Measurements from ENCODE around the gene ACACA.

Gene ACACA

DNA sequence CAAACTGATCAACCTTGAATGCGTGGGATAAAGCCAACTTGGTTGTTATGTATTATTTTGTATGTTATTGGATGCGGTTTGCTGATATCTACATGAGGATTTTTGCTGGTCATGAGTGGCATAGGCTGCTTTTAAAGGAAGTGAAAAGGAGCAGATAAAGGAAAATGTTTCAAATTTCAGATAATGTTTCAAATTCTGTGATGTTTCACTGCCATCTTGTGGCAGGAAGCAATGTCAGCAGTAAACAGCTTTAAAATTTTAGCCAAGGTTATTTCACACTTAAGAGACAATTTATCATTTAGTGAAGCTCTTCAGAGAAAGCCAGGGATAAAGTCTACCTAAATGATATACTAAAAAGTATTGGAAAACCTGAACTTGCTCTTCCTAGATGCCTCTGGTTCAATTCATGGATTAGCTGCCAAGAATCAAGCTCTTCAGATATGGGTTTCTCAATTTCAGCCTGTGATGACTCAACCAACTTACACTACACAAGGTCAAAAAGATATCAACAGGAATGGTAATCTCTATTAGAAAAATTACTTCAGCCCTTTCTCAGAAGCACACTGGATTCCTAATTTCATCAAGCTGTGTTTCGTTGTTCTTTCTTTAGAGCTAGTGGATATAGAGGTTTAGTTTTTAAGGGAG lies 166.8 kb downstream of the ACACA start:
- TF ChIP-seq POLR2A (IDR thresholded peaks at IDR 0.05; ENCODE audit: low read depth, low read length) (no peak), TAF1 (IDR thresholded peaks at IDR 0.05; ENCODE audit: borderline replicate concordance, low read depth, low read length) (no peak), POLR2AphosphoS5 (IDR thresholded peaks at IDR 0.05; ENCODE audit: low read depth, low read length) (no peak)
- no peak for DNase-seq (ENCODE audit: insufficient read length)
- no peak for FAIRE-seq

GRCh38 chr17:37234106-37234505 lies 172.5 kb downstream of the ACACA start:
- no peak for DNase-seq (ENCODE audit: insufficient read length)
- FAIRE-seq = no peak
- TF ChIP-seq TAF1 (IDR thresholded peaks at IDR 0.05; ENCODE audit: borderline replicate concordance, low read depth, low read length) (no peak), POLR2A (IDR thresholded peaks at IDR 0.05; ENCODE audit: low read depth, low read length) (no peak), POLR2AphosphoS5 (IDR thresholded peaks at IDR 0.05; ENCODE audit: low read depth, low read length) (no peak)

DNA sequence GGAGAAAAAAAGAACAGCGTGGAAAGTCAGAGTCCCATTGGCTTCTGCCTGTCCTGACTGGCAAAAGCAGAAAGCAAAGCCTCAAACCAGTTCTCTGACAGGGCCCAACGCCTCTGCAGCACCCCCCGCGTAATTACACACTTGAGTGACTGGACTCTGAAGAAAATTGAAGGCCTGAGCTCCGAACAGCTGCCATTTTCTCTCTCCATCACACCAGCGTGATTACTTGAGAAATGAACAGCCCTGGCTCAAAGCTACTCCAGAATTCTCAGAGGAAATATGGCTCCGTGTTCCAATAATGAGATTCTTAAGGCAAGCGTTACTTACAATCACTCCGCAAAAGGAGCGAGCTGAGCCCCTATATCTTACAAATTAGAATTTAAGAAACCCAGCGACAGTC lies 173.6 kb downstream of the ACACA start:
- TF ChIP-seq TAF1 (IDR thresholded peaks at IDR 0.05; ENCODE audit: borderline replicate concordance, low read depth, low read length) (no peak), POLR2A (IDR thresholded peaks at IDR 0.05; ENCODE audit: low read depth, low read length) (no peak), POLR2AphosphoS5 (IDR thresholded peaks at IDR 0.05; ENCODE audit: low read depth, low read length) (no peak)
- no peak for FAIRE-seq
- DNase-seq (ENCODE audit: insufficient read length) = no peak

GRCh38 chr17:37231887-37232286 lies 174.7 kb downstream of the ACACA start:
- no peak for TF ChIP-seq TAF1 (IDR thresholded peaks at IDR 0.05; ENCODE audit: borderline replicate concordance, low read depth, low read length)
- no peak for TF ChIP-seq POLR2A (IDR thresholded peaks at IDR 0.05; ENCODE audit: low read depth, low read length)
- no peak for TF ChIP-seq POLR2AphosphoS5 (IDR thresholded peaks at IDR 0.05; ENCODE audit: low read depth, low read length)
- FAIRE-seq (no peak), DNase-seq (ENCODE audit: insufficient read length) (no peak)

GRCh38 chr17:37230633-37231032 lies 176.0 kb downstream of the ACACA start:
- FAIRE-seq (no peak), DNase-seq (ENCODE audit: insufficient read length) (no peak)
- TF ChIP-seq POLR2A (IDR thresholded peaks at IDR 0.05; ENCODE audit: low read depth, low read length) = no peak
- no peak for TF ChIP-seq TAF1 (IDR thresholded peaks at IDR 0.05; ENCODE audit: borderline replicate concordance, low read depth, low read length)
- TF ChIP-seq POLR2AphosphoS5 (IDR thresholded peaks at IDR 0.05; ENCODE audit: low read depth, low read length) = no peak

GRCh38 chr17:37225465-37225864 lies 181.2 kb downstream of the ACACA start:
- FAIRE-seq (no peak), DNase-seq (ENCODE audit: insufficient read length) (no peak)
- TF ChIP-seq POLR2A (IDR thresholded peaks at IDR 0.05; ENCODE audit: low read depth, low read length) = no peak
- no peak for TF ChIP-seq TAF1 (IDR thresholded peaks at IDR 0.05; ENCODE audit: borderline replicate concordance, low read depth, low read length)
- no peak for TF ChIP-seq POLR2AphosphoS5 (IDR thresholded peaks at IDR 0.05; ENCODE audit: low read depth, low read length)

GRCh38 chr17:37221865-37222264 lies 184.8 kb downstream of the ACACA start:
- no peak for DNase-seq (ENCODE audit: insufficient read length)
- no peak for FAIRE-seq
- TF ChIP-seq TAF1 (IDR thresholded peaks at IDR 0.05; ENCODE audit: borderline replicate concordance, low read depth, low read length) = no peak
- no peak for TF ChIP-seq POLR2AphosphoS5 (IDR thresholded peaks at IDR 0.05; ENCODE audit: low read depth, low read length)
- no peak for TF ChIP-seq POLR2A (IDR thresholded peaks at IDR 0.05; ENCODE audit: low read depth, low read length)

- DNase-seq (ENCODE audit: insufficient read length) (no peak), FAIRE-seq (no peak)
- TF ChIP-seq POLR2A (IDR thresholded peaks at IDR 0.05; ENCODE audit: low read depth, low read length) (no peak), POLR2AphosphoS5 (IDR thresholded peaks at IDR 0.05; ENCODE audit: low read depth, low read length) (no peak), TAF1 (IDR thresholded peaks at IDR 0.05; ENCODE audit: borderline replicate concordance, low read depth, low read length) (no peak)
These were observed 186.1 kb downstream of the ACACA start for GRCh38 chr17:37220607-37220953.

GRCh38 chr17:37219876-37220606 lies 186.6 kb downstream of the ACACA start:
- DNase-seq (ENCODE audit: insufficient read length) (no peak), FAIRE-seq (no peak)
- TF ChIP-seq POLR2A (IDR thresholded peaks at IDR 0.05; ENCODE audit: low read depth, low read length) (no peak), POLR2AphosphoS5 (IDR thresholded peaks at IDR 0.05; ENCODE audit: low read depth, low read length) (no peak), TAF1 (IDR thresholded peaks at IDR 0.05; ENCODE audit: borderline replicate concordance, low read depth, low read length) (no peak)

- DNase-seq (ENCODE audit: insufficient read length) (no peak), FAIRE-seq (no peak)
- TF ChIP-seq TAF1 (IDR thresholded peaks at IDR 0.05; ENCODE audit: borderline replicate concordance, low read depth, low read length) = no peak
- TF ChIP-seq POLR2AphosphoS5 (IDR thresholded peaks at IDR 0.05; ENCODE audit: low read depth, low read length) = no peak
- no peak for TF ChIP-seq POLR2A (IDR thresholded peaks at IDR 0.05; ENCODE audit: low read depth, low read length)
These were observed 187.8 kb downstream of the ACACA start for GRCh38 chr17:37218849-37219248.

GRCh38 chr17:37214416-37214815 lies 192.2 kb downstream of the ACACA start:
- FAIRE-seq = no peak
- TF ChIP-seq TAF1 (IDR thresholded peaks at IDR 0.05; ENCODE audit: borderline replicate concordance, low read depth, low read length) (no peak), POLR2AphosphoS5 (IDR thresholded peaks at IDR 0.05; ENCODE audit: low read depth, low read length) (no peak), POLR2A (IDR thresholded peaks at IDR 0.05; ENCODE audit: low read depth, low read length) (no peak)
- no peak for DNase-seq (ENCODE audit: insufficient read length)

DNA sequence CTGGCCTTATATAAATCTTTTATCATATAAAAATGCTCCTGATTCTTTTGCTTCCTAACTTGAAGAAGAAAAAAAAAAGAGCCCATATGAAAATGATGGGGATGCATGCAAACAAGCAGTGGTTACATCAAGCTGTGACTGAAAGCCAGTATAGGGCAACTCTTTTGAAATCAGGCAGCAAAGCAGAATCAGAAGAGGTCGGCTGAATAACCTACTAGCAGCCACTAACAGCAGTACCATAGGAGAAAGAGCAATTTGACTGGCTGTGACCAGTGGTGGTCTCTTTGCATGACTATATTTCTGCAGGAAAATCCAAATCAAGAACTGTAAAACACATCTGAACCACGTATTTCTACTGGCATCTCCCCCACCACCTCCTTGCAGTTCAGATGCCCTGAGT lies 192.7 kb downstream of the ACACA start:
- no peak for DNase-seq (ENCODE audit: insufficient read length)
- TF ChIP-seq POLR2A (IDR thresholded peaks at IDR 0.05; ENCODE audit: low read depth, low read length) = no peak
- no peak for TF ChIP-seq POLR2AphosphoS5 (IDR thresholded peaks at IDR 0.05; ENCODE audit: low read depth, low read length)
- no peak for TF ChIP-seq TAF1 (IDR thresholded peaks at IDR 0.05; ENCODE audit: borderline replicate concordance, low read depth, low read length)
- FAIRE-seq = no peak

Measured in GM12892 (cell line).